GM19455 (cell line): ENCODE measurements around the gene C7orf57.
"Not testable (repeated sequence)": the region's sequence is repeated elsewhere in the genome, so short reads cannot be mapped to it uniquely, and the experiment has no call there.

Experiments
- ATAC-seq: cut with Tn5 transposase; IDR thresholded peaks from one replicate; pipeline ENCODE4 v1.9.1; 2021; ENCODE audit not compliant: unreplicated experiment

C7orf57 gene

GRCh38 chr7:48035301-48035966 lies at the start of gene C7orf57:
Gene C7orf57, plus strand, starts transcription at chr7:48035543. Its CDS starts 766 bp downstream, at chr7:48036309.
- ATAC-seq = peak; percentile 99

GRCh38 chr7:47988496-47989386 lies 46.6 kb upstream of the C7orf57 start:
- ATAC-seq = no peak

- ATAC-seq = not testable (repeated sequence)
Measured at GRCh38 chr7:47989607-47990400, 45.5 kb upstream of the C7orf57 start.

- ATAC-seq = no peak
Measured at GRCh38 chr7:47990592-47990991, 44.8 kb upstream of the C7orf57 start.

- ATAC-seq = no peak
Measured at GRCh38 chr7:47991270-47991669, 44.1 kb upstream of the C7orf57 start.

- peak; percentile 100 for ATAC-seq
Measured at GRCh38 chr7:47991741-47992311, 43.5 kb upstream of the C7orf57 start.

- ATAC-seq = no peak
Measured at GRCh38 chr7:47992446-47992845, 42.9 kb upstream of the C7orf57 start.

- ATAC-seq = no peak
Measured at GRCh38 chr7:47999413-47999812, 35.9 kb upstream of the C7orf57 start.

- ATAC-seq = not testable (repeated sequence)
Measured at GRCh38 chr7:48000164-48000563, 35.2 kb upstream of the C7orf57 start.

GRCh38 chr7:48004032-48004431 lies 31.3 kb upstream of the C7orf57 start:
- ATAC-seq = peak; percentile 10

- ATAC-seq = peak; percentile 65
Measured at GRCh38 chr7:48004638-48005037, 30.7 kb upstream of the C7orf57 start.

- ATAC-seq = no peak
Measured at GRCh38 chr7:48006866-48007265, 28.5 kb upstream of the C7orf57 start.

- ATAC-seq = no peak
Measured at GRCh38 chr7:48009257-48009656, 26.1 kb upstream of the C7orf57 start.

- ATAC-seq = no peak
Measured at GRCh38 chr7:48009954-48010353, 25.4 kb upstream of the C7orf57 start.

- no peak for ATAC-seq
Measured at GRCh38 chr7:48011323-48011722, 24.0 kb upstream of the C7orf57 start.

- no peak for ATAC-seq
Measured at GRCh38 chr7:48011951-48012350, 23.4 kb upstream of the C7orf57 start.

- ATAC-seq = no peak
Measured at GRCh38 chr7:48016641-48017040, 18.7 kb upstream of the C7orf57 start.

GRCh38 chr7:48017674-48018073 lies 17.7 kb upstream of the C7orf57 start:
- ATAC-seq = no peak

- ATAC-seq = no peak
Measured at GRCh38 chr7:48025624-48026023, 9.7 kb upstream of the C7orf57 start.

- no peak for ATAC-seq
Measured at GRCh38 chr7:48028938-48029337, 6.4 kb upstream of the C7orf57 start, which contains the start of gene SUN3. Gene SUN3, minus strand, starts transcription at chr7:48029107. Its CDS starts 169 bp downstream, at chr7:48028938.

- ATAC-seq = no peak
Measured at GRCh38 chr7:48031111-48031510, 4.2 kb upstream of the C7orf57 start.
